WTC11 (cell line): ENCODE results near the gene TLE4. TPM values are rescaled to one million over a fixed set of nuclear protein-coding genes. Genes with fewer than 3 reads are reported as not detected.

Experiments used
- ATAC-seq: fragments of 200-7000 bp; cut with Tn5 transposase; 2 replicates; pipeline ENCODE4 v1.10.0; 2021; ENCODE audit warnings: mild to moderate bottlenecking, moderate library complexity
- CTCF ChIA-PET: fragments of 300-600 bp; sonication (Branson Sonifier 250); formaldehyde crosslinking; loops from one replicate; lab custom pipeline; 2021; ENCODE audit warnings: antibody characterized with exemption; lab: Charles Lee
- POLR2A ChIA-PET: fragments of 350-600 bp; sonication (Branson Sonifier 250); formaldehyde crosslinking; loops from one replicate; lab custom pipeline; 2021; ENCODE audit warnings: antibody characterized with exemption; lab: Charles Lee
- DNase-seq: peaks from one replicate; pipeline ENCODE4 v3.0.0; 2021; ENCODE audit warnings: low spot score
- H3K27ac Mint-ChIP-seq: 2 replicates; pipeline ENCODE4 v1.8.0; 2021; ENCODE audit warnings: mixed read lengths
- H3K27me3 Mint-ChIP-seq: 2 replicates; pipeline ENCODE4 v1.8.0; 2021; ENCODE audit warnings: low read depth, mild to moderate bottlenecking, moderate library complexity, mixed read lengths
- H3K36me3 Mint-ChIP-seq: 2 replicates; pipeline ENCODE4 v1.8.0; 2021; ENCODE audit warnings: mixed read lengths
- H3K4me1 Mint-ChIP-seq: 2 replicates; pipeline ENCODE4 v1.8.0; 2022; ENCODE audit warnings: mixed read lengths
- H3K4me3 Mint-ChIP-seq: 2 replicates; pipeline ENCODE4 v1.8.0; 2021; ENCODE audit warnings: mild to moderate bottlenecking, moderate library complexity, mixed read lengths
- H3K9me3 Mint-ChIP-seq: 2 replicates; pipeline ENCODE4 v1.8.0; 2021; ENCODE audit warnings: mixed read lengths
- ARID4B ChIP-seq: sonication (generic); formaldehyde crosslinking; IDR thresholded peaks from 2 replicates; pipeline ENCODE4 v1.8.0; 2023; ENCODE audit warnings: missing genetic modification reagents, mild to moderate bottlenecking, borderline replicate concordance
- CREB1 ChIP-seq: sonication (generic); formaldehyde crosslinking; IDR thresholded peaks from 2 replicates; pipeline ENCODE4 v1.8.0; 2023; ENCODE audit warnings: mild to moderate bottlenecking, missing genetic modification reagents
- E2F4 ChIP-seq: sonication (generic); formaldehyde crosslinking; IDR thresholded peaks from 2 replicates; pipeline ENCODE4 v1.8.1; 2022; ENCODE audit warnings: low read depth, mild to moderate bottlenecking, moderate library complexity, missing genetic modification reagents, borderline replicate concordance
- MXD4 ChIP-seq: fragments of 250-450 bp; sonication (Bioruptor Pico); IDR thresholded peaks from 2 replicates; pipeline ENCODE4 v1.8.0; 2021; ENCODE audit warnings: mild to moderate bottlenecking, moderate library complexity, borderline replicate concordance
- NFATC4 ChIP-seq: fragments of 250-450 bp; sonication (Bioruptor Pico); IDR thresholded peaks from 2 replicates; pipeline ENCODE4 v1.9.0; 2021; ENCODE audit warnings: mild to moderate bottlenecking
- NR1H2 ChIP-seq: sonication (generic); formaldehyde crosslinking; IDR thresholded peaks from 2 replicates; pipeline ENCODE4 v1.9.0; 2021; ENCODE audit warnings: mild to moderate bottlenecking, moderate library complexity, missing genetic modification reagents
- NR2C2 ChIP-seq: sonication (generic); formaldehyde crosslinking; IDR thresholded peaks from 2 replicates; pipeline ENCODE4 v1.8.0; 2022; ENCODE audit warnings: mild to moderate bottlenecking, missing genetic modification reagents
- RORB ChIP-seq: fragments of 250-450 bp; sonication (Bioruptor Pico); IDR thresholded peaks from 2 replicates; pipeline ENCODE4 v1.9.0; 2021; ENCODE audit warnings: mild to moderate bottlenecking
- SMAD3 ChIP-seq: sonication (generic); formaldehyde crosslinking; IDR thresholded peaks from 2 replicates; pipeline ENCODE4 v1.8.0; 2022; ENCODE audit warnings: missing genetic modification reagents, mild to moderate bottlenecking, borderline replicate concordance
- SOX15 ChIP-seq: fragments of 250-450 bp; sonication (Bioruptor Pico); IDR thresholded peaks from 2 replicates; pipeline ENCODE4 v1.9.0; 2021; ENCODE audit warnings: mild to moderate bottlenecking
- TEAD1 ChIP-seq: sonication (generic); formaldehyde crosslinking; IDR thresholded peaks from 2 replicates; pipeline ENCODE4 v1.8.0; 2022; ENCODE audit warnings: mild to moderate bottlenecking, missing genetic modification reagents
- TEAD4 ChIP-seq: sonication (generic); formaldehyde crosslinking; IDR thresholded peaks from 2 replicates; pipeline ENCODE4 v1.8.0; 2022; ENCODE audit warnings: mild to moderate bottlenecking, missing genetic modification reagents
- total RNA-seq: library from RNA; stranded (reverse); gene quantifications from 3 replicates; pipeline ENCODE4 v1.2.3, GENCODE V29; 2021
- TF ChIP-seq, protein P1 (sequence below): sonication (generic); formaldehyde crosslinking; conservative IDR thresholded peaks from 2 replicates; pipeline ENCODE4 v1.8.1; 2022; ENCODE audit warnings: mild to moderate bottlenecking, missing genetic modification reagents
- TF ChIP-seq, protein P2 (sequence below): sonication (generic); formaldehyde crosslinking; IDR thresholded peaks from 2 replicates; pipeline ENCODE4 v1.8.0; 2022; ENCODE audit warnings: mild to moderate bottlenecking, missing genetic modification reagents
- TF ChIP-seq, protein P3 (sequence below): sonication (generic); formaldehyde crosslinking; IDR thresholded peaks from 2 replicates; pipeline ENCODE4 v1.8.1; 2023; ENCODE audit warnings: mild to moderate bottlenecking, missing genetic modification reagents, borderline replicate concordance

TLE4 gene
- total RNA-seq, 1 experiment from 2014 or later, result 48.1 TPM

- TF ChIP-seq TEAD1 (CRISPR knock-in tag), result no peak
- TF ChIP-seq, protein P1, sequence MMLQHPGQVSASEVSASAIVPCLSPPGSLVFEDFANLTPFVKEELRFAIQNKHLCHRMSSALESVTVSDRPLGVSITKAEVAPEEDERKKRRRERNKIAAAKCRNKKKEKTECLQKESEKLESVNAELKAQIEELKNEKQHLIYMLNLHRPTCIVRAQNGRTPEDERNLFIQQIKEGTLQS (CRISPR knock-in tag), result no peak
- no peak for TF ChIP-seq SMAD3 (CRISPR knock-in tag)
- TF ChIP-seq MXD4 (CRISPR knock-in tag), result no peak
- no peak for TF ChIP-seq NFATC4 (CRISPR knock-in tag)
- no peak for TF ChIP-seq E2F4 (CRISPR knock-in tag)
- TF ChIP-seq ARID4B, result no peak
Observed at GRCh38 chr9:79665369-79665768, 93.6 kb downstream of the TLE4 start (continued).

GRCh38 chr9:79665931-79666330, 94.2 kb downstream of the TLE4 start:
- no peaks in the 10 kb centered on the region; the same call in 1 of the 2 replicates for H3K36me3 Mint-ChIP-seq
- ChIA-PET CTCF (interaction anchor here (1.3 kb wide), 1 partner anchor 98 kb away, joined by 3 read pairs; no protein-coding TSS in a partner anchor), POLR2A (no interaction called here)
- TF ChIP-seq TEAD4 (CRISPR knock-in tag), result no peak
- ATAC-seq, result no peak
- no peak for DNase-seq
- no peaks in the 10 kb centered on the region for H3K27me3 Mint-ChIP-seq
- no peaks in the 10 kb centered on the region for H3K9me3 Mint-ChIP-seq
- H3K27ac Mint-ChIP-seq, result peak overlapping the region; percentile 71; the same call in 1 of the 2 replicates
- H3K4me1 Mint-ChIP-seq, result peaks cover 93% of the 10 kb centered on the region
- no peak overlapping the region for H3K4me3 Mint-ChIP-seq

GRCh38 chr9:79667120-79667519, 95.4 kb downstream of the TLE4 start:
- TF ChIP-seq SOX15 (CRISPR knock-in tag), result no peak
- no peak for TF ChIP-seq CREB1 (CRISPR knock-in tag)
- TF ChIP-seq, protein P2, sequence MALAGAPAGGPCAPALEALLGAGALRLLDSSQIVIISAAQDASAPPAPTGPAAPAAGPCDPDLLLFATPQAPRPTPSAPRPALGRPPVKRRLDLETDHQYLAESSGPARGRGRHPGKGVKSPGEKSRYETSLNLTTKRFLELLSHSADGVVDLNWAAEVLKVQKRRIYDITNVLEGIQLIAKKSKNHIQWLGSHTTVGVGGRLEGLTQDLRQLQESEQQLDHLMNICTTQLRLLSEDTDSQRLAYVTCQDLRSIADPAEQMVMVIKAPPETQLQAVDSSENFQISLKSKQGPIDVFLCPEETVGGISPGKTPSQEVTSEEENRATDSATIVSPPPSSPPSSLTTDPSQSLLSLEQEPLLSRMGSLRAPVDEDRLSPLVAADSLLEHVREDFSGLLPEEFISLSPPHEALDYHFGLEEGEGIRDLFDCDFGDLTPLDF (CRISPR knock-in tag), result no peak
- TF ChIP-seq, protein P3, sequence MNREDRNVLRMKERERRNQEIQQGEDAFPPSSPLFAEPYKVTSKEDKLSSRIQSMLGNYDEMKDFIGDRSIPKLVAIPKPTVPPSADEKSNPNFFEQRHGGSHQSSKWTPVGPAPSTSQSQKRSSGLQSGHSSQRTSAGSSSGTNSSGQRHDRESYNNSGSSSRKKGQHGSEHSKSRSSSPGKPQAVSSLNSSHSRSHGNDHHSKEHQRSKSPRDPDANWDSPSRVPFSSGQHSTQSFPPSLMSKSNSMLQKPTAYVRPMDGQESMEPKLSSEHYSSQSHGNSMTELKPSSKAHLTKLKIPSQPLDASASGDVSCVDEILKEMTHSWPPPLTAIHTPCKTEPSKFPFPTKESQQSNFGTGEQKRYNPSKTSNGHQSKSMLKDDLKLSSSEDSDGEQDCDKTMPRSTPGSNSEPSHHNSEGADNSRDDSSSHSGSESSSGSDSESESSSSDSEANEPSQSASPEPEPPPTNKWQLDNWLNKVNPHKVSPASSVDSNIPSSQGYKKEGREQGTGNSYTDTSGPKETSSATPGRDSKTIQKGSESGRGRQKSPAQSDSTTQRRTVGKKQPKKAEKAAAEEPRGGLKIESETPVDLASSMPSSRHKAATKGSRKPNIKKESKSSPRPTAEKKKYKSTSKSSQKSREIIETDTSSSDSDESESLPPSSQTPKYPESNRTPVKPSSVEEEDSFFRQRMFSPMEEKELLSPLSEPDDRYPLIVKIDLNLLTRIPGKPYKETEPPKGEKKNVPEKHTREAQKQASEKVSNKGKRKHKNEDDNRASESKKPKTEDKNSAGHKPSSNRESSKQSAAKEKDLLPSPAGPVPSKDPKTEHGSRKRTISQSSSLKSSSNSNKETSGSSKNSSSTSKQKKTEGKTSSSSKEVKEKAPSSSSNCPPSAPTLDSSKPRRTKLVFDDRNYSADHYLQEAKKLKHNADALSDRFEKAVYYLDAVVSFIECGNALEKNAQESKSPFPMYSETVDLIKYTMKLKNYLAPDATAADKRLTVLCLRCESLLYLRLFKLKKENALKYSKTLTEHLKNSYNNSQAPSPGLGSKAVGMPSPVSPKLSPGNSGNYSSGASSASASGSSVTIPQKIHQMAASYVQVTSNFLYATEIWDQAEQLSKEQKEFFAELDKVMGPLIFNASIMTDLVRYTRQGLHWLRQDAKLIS (CRISPR knock-in tag), result no peak
- no peak for TF ChIP-seq NR1H2 (CRISPR knock-in tag)
- no peak for TF ChIP-seq NR2C2
- no peak for TF ChIP-seq RORB (CRISPR knock-in tag)
- TF ChIP-seq, all 79 proteins: peak for 0
- H3K27me3 Mint-ChIP-seq, result no peaks in the 10 kb centered on the region
- ATAC-seq (no peak), DNase-seq (no peak)
- no peak overlapping the region for H3K4me3 Mint-ChIP-seq
- 0 out of 2 replicates have a peak overlapping the region, but pooled peaks have one; percentile 44 for H3K27ac Mint-ChIP-seq
- ChIA-PET CTCF (no interaction called here), POLR2A (interaction anchor here (0.7 kb wide), 1 partner anchor 96 kb away, joined by 3 read pairs; the partner anchor contains the start of gene TLE4)
- H3K4me1 Mint-ChIP-seq, result peaks cover 93% of the 10 kb centered on the region
- no peaks in the 10 kb centered on the region; the same call in 1 of the 2 replicates for H3K36me3 Mint-ChIP-seq
- no peaks in the 10 kb centered on the region for H3K9me3 Mint-ChIP-seq
